ENCODE measurements around the gene ZNF70.

ZNF70 gene

DNA sequence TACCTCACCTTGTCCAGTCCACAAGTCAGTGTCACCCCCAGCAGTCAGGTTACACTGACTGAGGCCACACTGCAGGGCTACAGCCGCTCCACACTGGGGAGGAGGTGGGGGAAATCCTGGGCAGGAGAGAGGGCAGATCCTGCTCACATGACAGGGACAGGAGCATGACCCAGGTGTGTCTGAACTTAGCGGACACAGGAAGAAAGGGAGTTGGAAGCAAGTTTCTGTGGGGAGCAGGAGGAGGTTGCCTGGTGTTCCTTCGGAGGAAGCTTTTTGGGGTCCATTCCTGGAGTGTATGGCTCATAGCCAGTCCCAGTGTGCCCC lies 27.6 kb upstream of the ZNF70 start:
- ATAC-seq = no peak

DNA sequence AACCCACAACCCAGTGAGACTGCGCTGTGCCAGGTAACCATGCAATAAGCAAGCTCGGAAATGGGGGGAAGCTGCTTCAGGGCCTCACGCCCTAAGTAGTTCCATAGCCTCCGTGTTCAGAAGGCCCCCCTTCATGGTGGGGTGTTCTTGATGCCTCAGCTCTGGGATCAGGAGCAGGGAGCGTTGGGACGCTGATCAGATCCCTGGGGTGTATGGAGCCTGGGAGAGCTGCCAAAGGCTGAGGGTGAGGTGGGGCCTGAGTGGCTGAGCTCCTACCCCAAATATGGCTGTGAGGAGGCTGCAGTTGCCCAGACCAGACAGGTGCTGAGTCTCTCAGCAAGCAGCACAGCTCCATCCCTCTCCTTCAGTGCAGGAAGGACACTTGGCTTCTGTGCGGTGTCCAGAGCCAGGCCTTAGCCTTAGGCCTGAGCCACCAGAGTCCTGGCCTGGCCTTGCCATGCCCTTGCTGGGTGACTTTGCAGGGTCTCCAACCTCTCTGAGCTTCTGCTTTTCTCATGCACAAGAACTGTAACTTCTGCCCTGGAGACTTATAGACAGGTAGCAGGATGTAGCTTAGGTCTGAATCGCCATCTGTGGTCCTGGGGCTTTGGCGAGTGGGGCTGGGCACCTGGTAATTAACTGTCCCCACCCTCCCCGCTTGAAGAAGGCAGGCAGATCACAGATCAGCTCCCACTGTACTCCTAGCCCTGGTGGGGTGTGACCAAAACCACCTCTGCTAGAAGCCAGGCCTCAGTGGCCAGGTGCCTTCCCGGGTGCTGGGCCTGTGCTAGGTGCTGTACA lies 27.1 kb upstream of the ZNF70 start:
- ATAC-seq = no peak

DNA sequence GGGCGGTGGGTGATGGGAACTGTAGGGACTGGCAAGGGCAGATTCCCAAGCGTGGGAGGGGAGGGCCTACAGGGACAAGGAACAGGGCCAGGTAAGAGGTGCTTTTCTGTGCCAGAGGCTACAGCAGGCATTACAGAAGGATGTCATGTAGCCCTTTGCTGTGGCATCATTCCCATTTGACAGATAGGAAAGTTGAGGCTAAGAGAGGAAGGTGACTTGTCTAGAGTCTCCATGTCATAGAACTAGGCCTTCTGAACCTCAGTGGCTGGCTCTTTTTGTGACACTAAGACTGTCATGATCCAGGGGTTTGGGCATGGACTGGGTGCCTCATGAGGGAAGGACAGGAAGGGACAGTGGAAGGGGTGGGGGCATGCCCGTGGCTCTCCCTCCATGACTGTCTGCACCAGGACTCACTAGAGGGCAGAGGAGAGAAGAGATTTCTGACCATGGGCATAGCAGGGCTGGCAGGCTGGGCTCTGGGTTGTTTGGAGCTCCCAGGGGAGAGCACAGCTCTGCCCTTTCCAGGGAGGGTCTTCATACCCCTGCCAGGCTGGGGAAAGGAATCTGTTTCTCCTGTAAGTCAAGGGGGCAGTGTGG lies 25.0 kb upstream of the ZNF70 start:
- ATAC-seq = no peak

DNA sequence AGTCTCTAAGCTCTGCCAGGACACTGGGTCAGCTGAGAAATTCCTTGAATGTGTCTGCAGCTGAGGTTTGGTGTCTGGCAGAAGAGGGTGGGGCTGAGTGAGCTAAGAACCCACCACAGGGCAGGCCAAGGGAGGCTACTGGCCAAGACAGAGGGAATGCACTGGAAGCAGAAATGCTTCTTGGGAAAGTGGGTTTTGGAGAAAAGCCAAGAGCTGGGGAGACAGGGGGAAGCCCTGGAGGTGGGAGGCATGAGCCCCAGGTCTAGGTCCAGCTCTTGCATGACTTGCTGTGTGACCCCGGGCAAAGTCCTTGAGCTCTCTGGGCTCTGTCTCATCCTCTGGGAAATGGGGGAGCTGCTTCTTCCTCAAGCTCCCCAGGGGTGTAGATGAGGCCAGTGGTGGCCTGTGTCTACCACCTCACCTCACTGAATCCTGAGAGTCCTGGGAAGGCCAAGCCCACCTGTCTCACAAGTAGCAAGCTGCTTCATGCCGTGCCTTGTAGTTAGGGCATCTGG lies 24.1 kb upstream of the ZNF70 start:
- ATAC-seq = no peak

DNA sequence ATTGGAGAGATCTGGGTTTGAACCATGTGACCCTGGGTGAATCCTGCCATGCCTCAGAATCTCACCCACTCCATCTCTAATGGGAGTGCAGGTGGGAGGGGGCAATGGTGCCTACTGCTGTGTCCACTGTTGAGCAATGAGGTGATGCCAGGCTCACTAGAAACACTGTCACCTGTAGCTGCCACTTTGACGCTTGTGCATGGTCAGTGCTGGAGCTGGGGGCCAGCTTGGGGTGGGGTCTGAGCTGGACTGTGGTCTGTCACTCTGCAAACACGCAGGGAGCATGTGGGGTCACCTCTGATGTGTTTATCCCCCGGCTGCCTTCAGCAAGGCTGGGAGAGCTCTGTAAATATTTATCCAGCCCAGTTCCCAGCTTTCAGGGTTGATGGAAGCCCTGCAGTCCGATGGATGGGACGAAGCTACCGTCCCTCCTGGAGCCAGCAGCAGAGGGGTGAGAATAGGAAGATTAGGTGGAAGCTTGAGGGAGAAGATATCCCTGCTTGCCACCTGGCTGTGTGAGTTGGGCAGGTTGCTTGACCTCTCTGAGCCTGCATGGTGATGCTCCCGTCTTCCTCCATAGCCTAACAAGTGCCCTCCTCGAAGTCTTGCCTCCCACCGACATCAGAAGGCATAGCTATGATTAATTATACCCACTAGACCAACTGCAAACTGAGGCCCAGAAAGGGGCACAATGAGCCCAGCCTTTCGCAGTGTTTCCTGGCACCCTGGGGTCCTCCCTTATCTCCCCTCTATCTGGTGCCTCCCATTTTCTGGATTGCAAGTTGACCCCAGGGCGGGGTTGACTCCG lies 23.4 kb upstream of the ZNF70 start:
- ATAC-seq = no peak

DNA sequence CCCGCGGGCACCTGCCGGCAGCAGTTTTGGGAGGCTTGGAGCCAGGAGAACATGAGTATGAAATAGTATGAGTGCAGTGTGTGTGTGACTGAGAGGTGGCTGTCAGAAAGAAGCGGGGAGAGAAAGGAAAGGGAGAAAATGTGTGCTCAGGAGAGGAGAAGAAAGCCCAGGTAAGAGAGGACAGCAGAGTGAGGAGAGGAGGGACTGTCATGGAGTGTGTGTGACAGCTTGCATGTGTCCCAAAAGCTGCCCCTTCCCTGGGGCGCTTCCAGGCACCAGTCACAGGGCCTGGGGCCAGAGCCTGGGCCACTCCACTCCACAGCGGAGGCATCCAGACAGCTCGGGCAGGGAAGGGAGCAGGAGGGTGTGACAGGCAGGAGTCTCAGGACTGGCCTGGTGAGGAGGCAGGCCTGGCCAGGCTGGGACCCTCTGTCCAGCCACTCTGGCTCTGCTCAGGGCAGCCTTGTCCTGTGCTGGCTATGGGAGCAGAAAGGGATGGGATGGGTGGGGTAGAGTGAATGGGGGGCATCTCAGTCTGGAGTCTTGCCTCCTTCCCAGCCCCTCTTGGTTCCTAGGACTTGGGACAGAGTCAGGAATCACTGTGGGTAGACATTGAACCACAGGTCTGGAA lies 22.7 kb upstream of the ZNF70 start:
- ATAC-seq = no peak

DNA sequence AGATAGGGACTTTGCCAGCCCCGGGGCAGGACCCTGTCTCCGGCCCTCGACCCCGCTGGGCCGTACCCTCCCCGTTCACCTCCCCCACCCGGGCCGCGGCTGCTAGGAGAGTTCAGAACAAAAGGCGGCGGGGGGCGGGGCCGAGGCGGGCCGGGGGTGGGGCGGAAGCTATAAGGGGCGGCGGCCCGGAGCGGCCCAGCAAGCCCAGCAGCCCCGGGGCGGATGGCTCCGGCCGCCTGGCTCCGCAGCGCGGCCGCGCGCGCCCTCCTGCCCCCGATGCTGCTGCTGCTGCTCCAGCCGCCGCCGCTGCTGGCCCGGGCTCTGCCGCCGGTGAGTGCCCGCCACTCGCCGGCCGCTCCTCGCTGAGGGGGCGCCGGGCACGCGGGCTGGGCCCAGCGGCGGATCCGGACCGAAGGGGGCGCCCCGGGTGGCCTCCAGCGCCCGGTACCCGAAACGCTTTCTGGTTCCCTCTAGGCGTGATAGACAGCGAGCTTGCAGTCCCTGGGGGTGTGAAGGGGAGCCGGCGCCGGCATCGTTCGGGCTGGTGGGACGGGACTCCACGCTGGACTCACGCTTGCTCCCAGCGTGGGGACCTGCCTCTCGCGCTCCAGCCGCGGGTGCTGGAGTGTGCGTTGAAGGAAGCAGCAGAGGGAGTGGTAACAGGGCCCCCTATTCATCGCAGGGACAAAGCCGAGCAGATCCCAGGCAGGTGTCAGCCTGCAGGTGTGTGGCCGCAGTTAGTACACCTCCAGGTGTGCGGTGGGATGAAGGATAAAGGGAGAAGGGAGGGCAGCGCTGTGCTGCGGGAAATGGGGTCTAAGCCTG lies 21.9 kb upstream of the ZNF70 start, which contains the start of gene MMP11:
MMP11 (plus strand) TSS at position 201 of the 825 bp plus-strand sequence; CDS start at position 223, 22 bp downstream.
- peak; percentile 55 to 60 for ATAC-seq

DNA sequence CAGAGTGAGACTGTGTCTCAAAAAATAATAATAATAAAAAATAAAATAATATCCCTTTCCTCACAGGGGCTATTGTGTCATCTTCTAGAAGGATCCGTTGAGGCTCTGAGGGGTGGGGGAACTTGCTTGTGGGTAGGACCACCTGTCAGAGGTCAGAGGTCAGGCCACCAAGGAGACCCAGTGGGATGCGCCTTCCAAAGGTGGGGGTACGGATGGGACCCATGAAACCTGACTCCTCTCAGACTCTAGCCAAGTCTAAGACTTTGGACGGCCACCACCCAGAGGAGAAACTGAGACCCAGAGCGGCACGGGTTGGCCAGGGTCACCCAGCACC lies 21.4 kb upstream of the ZNF70 start:
- ATAC-seq = no peak

DNA sequence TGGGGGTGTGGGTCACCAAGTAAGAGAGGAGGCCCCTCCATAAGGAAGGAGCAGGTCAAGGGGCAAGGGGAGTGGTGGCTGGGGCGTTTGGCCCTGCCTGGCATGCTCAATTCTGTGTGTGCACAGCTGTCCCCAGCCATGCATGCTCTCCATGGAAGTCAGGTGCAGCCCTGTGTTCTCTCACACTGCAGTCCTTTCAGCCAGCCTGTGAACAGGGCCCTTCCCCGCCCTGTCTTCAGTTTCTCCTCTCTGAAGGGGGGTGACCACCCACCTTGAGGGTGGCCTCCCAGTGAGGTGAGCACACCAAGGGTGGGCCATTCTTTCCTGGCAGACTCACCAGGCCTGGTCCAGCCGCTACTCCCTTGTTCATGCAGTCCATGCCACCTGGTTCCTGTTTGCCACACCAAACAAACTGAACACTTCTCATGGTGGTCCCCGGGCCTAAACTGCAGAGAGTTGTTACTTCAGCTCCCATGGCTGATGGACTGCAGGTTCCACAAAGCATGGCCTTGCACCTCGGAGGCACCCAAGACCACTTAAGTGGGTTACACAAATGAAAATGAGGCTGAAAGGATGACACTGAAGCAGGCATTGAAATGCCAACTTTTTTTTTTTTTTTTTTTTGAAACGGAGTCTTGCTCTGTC lies 18.5 kb upstream of the ZNF70 start:
- no peak for ATAC-seq

DNA sequence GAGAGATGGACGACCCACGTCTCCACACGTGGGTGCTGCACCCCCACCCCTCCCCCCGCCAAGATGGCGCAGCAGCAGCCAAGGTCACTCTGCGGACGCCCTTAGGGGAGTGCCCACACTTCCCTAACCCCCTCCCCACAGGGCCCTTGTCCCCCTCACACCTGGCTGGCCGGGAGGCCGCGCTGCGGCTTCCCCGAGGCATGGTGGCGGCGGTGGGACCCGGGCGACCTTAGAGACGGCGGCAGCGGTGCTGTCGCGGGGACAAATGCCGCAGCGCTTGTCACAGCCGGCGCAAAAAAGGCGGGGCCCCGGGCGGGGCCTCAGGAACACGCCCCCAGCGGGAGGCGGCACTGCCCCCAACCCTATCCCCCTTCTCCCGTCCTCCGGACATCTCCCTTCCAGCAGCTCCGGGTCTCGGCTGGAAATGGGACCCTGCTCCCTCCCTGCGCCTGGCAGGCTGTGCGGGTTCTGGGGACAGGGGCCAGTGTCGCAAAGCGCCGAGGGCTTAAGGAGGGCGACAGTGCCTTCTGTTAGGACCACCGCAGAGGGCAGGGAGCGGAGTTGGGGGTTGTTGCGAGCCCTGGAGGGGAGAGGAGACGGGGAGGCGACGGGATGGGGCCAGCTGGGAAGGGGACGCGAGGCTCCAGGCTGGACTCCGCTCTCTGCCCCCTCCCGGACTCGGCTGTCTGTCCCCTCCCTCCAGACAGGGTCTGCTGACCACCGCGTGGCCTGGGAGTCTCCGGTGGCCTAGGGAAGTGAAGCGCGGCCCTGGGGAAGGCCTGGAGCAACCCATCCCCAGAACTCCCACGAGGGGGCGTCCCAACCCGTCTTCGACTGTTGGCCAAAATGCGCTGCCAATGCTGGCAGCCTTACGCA lies 17.0 kb upstream of the ZNF70 start, which contains the start of gene CHCHD10:
CHCHD10 (minus strand) TSS at position 300 of the 876 bp plus-strand sequence; CDS start at position 202, 98 bp downstream.
- peak; percentile 75 to 81 for ATAC-seq

DNA sequence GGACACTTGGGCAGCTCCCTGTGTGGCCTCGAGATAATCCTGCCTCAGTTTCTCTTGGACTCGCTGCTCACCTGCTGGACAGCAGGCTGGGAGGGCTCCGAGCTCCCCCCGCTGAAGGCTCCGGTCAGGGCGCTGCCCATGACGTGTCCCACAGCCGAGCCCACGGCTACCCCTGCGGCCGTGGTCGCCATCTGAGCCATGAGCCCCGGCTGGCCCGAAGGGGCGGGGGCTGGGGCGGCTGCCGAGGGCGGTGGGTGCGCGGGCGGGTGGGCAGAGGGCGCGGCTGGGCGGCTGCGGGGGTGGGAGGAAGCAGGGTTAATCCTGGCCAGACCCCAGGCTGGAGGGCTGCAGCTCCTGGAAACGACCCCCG lies 16.4 kb upstream of the ZNF70 start:
- ATAC-seq = peak in 1 of 2 donors; percentile 5

DNA sequence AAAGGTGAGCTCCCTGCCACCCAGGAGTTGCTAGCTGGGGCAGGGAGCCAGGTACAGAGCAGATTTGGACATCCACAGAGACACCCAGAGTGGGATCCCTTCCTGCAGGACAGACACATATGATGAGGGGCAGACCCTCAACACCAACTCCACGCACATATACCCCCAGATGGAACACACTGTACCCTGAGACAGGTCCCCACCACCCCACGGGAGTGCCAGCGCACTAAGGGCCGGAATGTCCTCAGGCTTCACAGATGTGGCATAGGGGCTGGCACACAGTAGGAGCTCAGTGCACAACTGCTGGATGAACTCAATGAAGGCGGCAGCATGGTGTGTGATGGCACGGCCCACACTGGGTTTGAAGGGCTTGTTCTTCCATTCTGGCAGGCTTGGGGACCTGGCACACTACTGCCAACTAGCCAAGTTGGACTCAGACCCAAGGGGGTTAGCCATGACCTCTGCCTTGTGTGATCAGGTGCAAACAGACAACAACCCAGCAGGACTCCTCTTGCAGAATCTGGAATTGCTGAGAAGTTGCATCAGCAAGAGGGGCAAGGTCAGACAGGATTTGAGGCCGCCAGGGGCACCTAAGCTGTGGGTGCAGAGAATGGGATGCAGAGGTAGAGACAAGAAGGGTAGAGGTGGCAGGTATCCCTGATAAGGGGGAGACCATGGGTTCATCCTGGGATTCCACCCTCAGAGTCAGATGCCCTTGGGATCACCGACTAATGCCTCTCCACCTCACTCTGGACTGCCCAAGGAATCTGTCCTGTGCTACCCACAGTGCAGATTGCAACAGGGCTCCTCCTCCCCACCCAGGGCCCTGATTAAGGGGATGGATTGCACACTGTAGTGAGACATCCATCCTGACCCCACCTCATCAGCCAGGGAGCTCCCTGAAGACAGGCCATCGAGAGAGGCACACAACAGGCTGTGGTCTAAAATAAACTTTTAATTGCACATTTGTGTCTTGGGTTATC lies 14.3 kb upstream of the ZNF70 start:
- ATAC-seq = no peak

DNA sequence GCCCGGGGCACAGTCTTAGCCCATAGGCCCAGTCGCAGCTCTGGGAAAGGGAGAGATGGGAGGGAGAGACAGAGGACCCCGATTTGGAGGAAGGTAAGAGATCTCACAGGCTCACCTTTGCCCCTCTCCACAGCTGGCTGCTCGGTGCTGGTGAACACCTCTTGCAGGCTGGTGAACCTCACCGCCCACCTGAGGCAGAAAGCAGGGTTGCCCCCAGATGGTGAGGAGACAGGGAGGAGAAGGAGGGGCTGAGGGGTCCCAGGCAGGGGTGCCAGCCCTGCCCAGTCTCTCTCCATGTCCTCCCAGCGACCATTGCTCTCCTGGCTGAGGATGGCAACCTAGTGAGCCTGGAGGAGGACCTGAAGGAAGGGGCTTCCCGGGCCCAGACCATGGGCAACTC lies 13.0 kb upstream of the ZNF70 start:
- no peak for ATAC-seq

DNA sequence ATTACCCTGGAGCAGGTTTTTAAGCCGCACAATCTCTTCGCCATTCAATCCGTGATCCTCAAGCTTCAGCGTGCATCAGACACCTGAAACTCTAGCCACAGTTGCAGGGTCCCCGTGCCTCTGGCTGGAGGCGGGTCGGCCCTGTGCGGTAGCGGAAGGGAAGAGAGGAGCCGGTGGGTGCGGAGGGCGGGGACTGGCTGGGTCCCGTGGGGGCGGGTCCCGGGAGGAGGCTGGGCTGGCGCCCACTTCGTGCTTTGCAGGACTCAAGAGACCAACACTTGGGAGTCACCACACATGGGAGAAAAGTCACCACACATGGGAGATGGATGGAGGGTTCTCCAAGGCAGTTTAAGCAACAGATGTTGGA lies 12.7 kb upstream of the ZNF70 start:
- ATAC-seq = peak; percentile 14 to 44

DNA sequence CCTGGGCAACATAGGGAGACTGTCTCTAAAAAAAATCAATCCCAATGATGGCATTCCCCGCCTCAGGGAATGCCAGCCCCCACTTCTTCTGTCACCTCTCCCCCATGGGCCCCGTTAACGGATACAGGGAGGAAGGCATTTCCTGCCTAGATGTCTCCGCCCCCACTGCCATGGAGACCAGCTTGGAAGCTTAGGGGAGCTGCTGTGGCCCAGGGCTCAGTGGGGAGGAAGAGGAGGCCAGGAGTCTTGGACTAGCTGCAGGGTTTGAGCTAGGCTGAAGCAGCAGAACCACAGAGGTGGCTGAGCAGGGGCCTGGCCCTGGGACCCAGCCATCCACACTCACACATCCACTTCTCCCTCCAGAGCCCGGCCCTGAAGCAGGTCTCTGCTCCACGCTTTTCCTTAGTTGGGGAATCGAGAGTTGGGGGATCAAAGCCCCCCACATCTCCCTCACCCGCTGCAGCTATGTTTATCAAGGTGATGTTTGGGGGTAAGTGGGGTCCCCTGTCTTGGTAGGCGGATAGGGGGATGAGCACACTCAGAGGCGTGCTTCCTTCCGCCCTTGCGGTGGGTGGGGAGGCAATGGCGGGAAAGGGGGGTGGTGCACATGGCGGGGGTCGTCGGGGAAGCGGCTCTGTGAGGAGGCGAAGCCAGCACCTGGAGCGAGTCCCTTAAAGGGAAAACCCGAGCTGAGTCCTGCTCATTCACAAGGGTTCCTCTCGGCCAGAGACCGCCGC lies 12.1 kb upstream of the ZNF70 start, which contains the start of gene C22orf15:
C22orf15 (plus strand) TSS at position 149 of the 737 bp plus-strand sequence; CDS start at position 466, 317 bp downstream.
- no peak for ATAC-seq

DNA sequence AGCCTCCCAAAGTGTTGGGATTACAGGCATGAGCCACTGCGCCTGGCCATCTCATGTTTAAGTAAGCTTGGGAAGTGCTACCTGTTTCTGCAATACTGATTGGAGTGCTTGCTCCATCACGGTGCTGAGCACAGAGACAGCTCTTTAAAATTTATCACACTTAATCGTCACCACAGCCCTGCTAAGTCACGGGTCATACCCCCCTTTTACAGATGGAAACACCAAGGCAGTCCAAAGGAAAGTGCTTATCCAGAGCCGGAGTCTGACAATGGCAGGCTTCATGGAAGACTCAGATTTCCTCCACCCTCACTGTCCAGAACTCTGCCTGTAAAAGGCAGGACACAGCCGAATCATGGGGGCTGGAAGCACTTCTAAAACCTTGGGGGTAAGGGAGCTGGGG lies 9.1 kb upstream of the ZNF70 start:
- no peak for ATAC-seq

DNA sequence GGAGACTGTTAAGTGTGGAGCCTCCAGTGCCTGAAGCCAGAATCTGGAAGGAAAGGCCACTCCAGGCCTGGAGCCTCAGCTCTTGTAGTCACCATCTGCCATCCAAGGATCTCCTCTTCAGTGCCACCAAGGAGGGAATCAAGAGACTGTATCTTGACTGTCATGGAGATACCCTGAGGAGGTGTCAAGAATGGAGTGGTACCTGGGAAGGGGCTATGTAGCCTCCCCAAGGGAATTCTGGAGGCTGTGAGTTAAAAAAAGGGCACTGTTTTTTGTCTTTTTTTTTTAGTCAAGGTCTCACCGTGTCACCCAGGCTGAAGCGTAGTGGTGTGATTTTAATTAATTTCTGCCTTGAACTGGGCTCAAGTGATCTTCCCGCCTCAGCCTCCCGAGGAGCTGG lies 8.7 kb upstream of the ZNF70 start:
- no peak for ATAC-seq

DNA sequence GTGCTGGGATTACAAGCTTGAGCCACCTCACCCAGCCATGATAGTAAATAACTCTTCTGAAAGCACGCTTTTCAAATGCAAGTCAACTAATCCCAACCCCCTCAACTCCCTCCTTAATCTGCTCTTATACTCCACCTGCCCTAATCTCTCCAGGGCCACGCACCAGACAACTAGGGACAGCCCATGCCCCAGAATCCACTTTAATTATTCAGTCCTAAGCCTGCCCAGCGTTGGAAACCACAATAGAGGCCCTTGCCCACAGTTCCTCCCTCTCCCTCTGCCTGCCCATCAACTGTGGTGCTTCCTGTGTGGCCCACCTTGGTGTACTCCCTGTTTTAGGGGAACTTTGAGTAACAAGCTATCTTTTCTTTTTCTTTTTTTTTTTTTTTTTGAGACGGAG lies 6.0 kb upstream of the ZNF70 start:
- ATAC-seq = no peak

DNA sequence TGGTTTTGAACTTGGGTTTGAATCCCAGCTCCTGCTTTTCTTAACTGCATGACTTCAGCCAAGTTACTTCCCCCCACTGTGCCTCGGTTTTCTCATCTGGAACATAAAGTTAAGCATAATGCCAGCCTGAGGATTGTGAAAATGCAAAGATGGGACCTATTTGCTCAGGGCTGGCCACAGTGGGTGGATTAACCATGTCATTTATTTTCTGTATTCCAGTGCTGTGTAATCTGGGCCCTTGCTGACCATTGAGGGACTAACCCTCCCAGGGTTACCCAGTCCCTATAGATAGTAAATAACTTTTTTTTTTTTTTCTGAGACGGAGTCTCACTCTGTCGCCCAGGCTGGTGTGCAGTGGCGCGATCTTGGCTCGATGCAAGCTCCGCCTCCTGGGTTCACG lies 4.8 kb upstream of the ZNF70 start:
- ATAC-seq = no peak
